Osteoblast (primary cell): ENCODE measurements around the gene CBFB. TPM values are rescaled to one million over a fixed set of nuclear protein-coding genes. Genes with fewer than 3 reads are reported as not detected.

ENCODE experiments used
- DNase-seq: peaks from one replicate; pipeline ENCODE4 v3.0.0; 2011; ENCODE audit warnings: low spot score, mixed read lengths; ENCODE audit not compliant: insufficient read length; ENCODE audit errors: missing footprints
- H2AFZ ChIP-seq: 2 replicates; pipeline ENCODE4 v1.6.0; 2011; ENCODE audit warnings: mild to moderate bottlenecking, low read length
- H3K27ac ChIP-seq: 2 replicates; pipeline ENCODE4 v1.5.1; 2011; ENCODE audit warnings: mild to moderate bottlenecking, low read depth, low read length, moderate library complexity
- H3K27me3 ChIP-seq: 2 replicates; pipeline ENCODE4 v1.6.0; 2012; ENCODE audit warnings: mild to moderate bottlenecking, control low read depth, inconsistent platforms, low read length, moderate library complexity; ENCODE audit not compliant: insufficient read depth
- H3K36me3 ChIP-seq: 2 replicates; pipeline ENCODE4 v1.5.1; 2011; ENCODE audit warnings: mild to moderate bottlenecking, low read length, control low read depth, moderate library complexity; ENCODE audit not compliant: insufficient read depth
- H3K4me1 ChIP-seq: 2 replicates; pipeline ENCODE4 v1.5.1; 2011; ENCODE audit warnings: mild to moderate bottlenecking, low read length, control low read depth, moderate library complexity; ENCODE audit not compliant: insufficient read depth
- H3K4me2 ChIP-seq: 2 replicates; pipeline ENCODE4 v1.6.0; 2011; ENCODE audit warnings: mild to moderate bottlenecking, low read length; ENCODE audit not compliant: insufficient read depth
- H3K4me3 ChIP-seq: fragments of 200-600 bp; sonication (generic); 3 replicates; pipeline ENCODE4 v1.5.1; 2012; ENCODE audit warnings: mild to moderate bottlenecking, low read length, inconsistent platforms; ENCODE audit not compliant: insufficient read depth
- H3K79me2 ChIP-seq: 2 replicates; pipeline ENCODE4 v1.6.0; 2012; ENCODE audit warnings: mild to moderate bottlenecking, low read length, control low read depth, inconsistent platforms; ENCODE audit not compliant: insufficient read depth
- H3K9me3 ChIP-seq: 2 replicates; pipeline ENCODE4 v1.5.1; 2011; ENCODE audit warnings: low read depth, low read length, control low read depth
- H4K20me1 ChIP-seq: 2 replicates; pipeline ENCODE4 v1.6.0; 2012; ENCODE audit warnings: mild to moderate bottlenecking, low read length, control low read depth; ENCODE audit not compliant: insufficient read depth
- CTCF ChIP-seq: IDR thresholded peaks from 2 replicates; pipeline ENCODE4 v1.5.1; 2011; ENCODE audit warnings: mild to moderate bottlenecking, low read depth, low read length, moderate library complexity; ENCODE audit errors: extremely low read depth
- small RNA-seq: library from RNA; depleted of rRNA; stranded (forward); fragments of <200 nt; gene quantifications from one replicate; pipeline ENCODE3, GENCODE V24; 2012
- total RNA-seq: library from RNA; depleted of rRNA; stranded (reverse); fragments of >200 nt; gene quantifications from 2 replicates; pipeline ENCODE4 v1.2.3, GENCODE V29; 2012

Gene CBFB
- total RNA-seq, 1 donor, result 63.0 TPM

GRCh38 chr16:67148656-67149275, 119.8 kb downstream of the CBFB start:
- Histone ChIP-seq H3K4me3 (no peak overlapping the region), H3K4me2 (no peak overlapping the region), H3K27ac (no peak overlapping the region), H4K20me1 (peaks cover 12% of the 10 kb centered on the region), H3K9me3 (no peaks in the 10 kb centered on the region), H3K79me2 (peaks cover 9% of the 10 kb centered on the region), H3K4me1 (peaks cover 3% of the 10 kb centered on the region), H3K36me3 (peaks cover 50% of the 10 kb centered on the region), H3K27me3 (no peaks in the 10 kb centered on the region), H2AFZ (no peak overlapping the region)
- peak; percentile 83 for DNase-seq
- no peak for TF ChIP-seq CTCF

GRCh38 chr16:67149276-67150046, 120.5 kb downstream of the CBFB start:
- H3K27me3 ChIP-seq, result no peaks in the 10 kb centered on the region
- no peak overlapping the region for H2AFZ ChIP-seq
- H3K9me3 ChIP-seq, result no peaks in the 10 kb centered on the region
- no peak overlapping the region for H3K27ac ChIP-seq
- TF ChIP-seq CTCF, result no peak
- H3K4me3 ChIP-seq, result peak overlapping the region; percentile 89
- peaks cover 9% of the 10 kb centered on the region for H3K79me2 ChIP-seq
- H4K20me1 ChIP-seq, result peaks cover 17% of the 10 kb centered on the region
- H3K4me2 ChIP-seq, result no peak overlapping the region
- DNase-seq, result peak; percentile 62
- H3K4me1 ChIP-seq, result peaks cover 3% of the 10 kb centered on the region
- peaks cover 49% of the 10 kb centered on the region for H3K36me3 ChIP-seq

- peaks cover 42% of the 10 kb centered on the region for H3K36me3 ChIP-seq
- DNase-seq, result peak; percentile 99
Measured at GRCh38 chr16:67150047-67150832, 121.3 kb downstream of the CBFB start.

More at GRCh38 chr16:67150047-67150832, 121.3 kb downstream of the CBFB start:
- peak overlapping the region; percentile 78 for H3K27ac ChIP-seq
- H3K27me3 ChIP-seq, result no peaks in the 10 kb centered on the region
- H3K4me2 ChIP-seq, result peak overlapping the region; percentile 74
- peak overlapping the region; percentile 80 for H2AFZ ChIP-seq
- no peaks in the 10 kb centered on the region for H3K9me3 ChIP-seq
- H3K4me3 ChIP-seq, result peak overlapping the region; percentile 89
- TF ChIP-seq CTCF, result peak; percentile 4
- H3K79me2 ChIP-seq, result peaks cover 9% of the 10 kb centered on the region
- peaks cover 19% of the 10 kb centered on the region for H4K20me1 ChIP-seq
- peaks cover 5% of the 10 kb centered on the region for H3K4me1 ChIP-seq

Small RNAs within 50 kb of the gene (small RNA-seq; reads per million reads assigned to genes)
- not detected for gene RN7SL543P

Other genes with a start within 250 kb of the CBFB start
- 0.29 and 0.36 TPM in 2 replicates for gene TERB1, start 227.6 kb upstream of the CBFB start, total RNA-seq
- gene NAE1, start 198.2 kb upstream of the CBFB start, total RNA-seq, result 73.5 and 84.6 TPM in 2 replicates
- gene CA7, start 184.7 kb upstream of the CBFB start, total RNA-seq, result not detected in 2 replicates
- 11.5 and 13.8 TPM in 2 replicates for gene PDP2, start 148.6 kb upstream of the CBFB start, total RNA-seq
- not detected in 2 replicates for gene CDH16, start 110.3 kb upstream of the CBFB start, total RNA-seq
- 3.2 and 4.3 TPM in 2 replicates for gene RRAD, start 103.6 kb upstream of the CBFB start, total RNA-seq
- 90.8 and 97.4 TPM in 2 replicates for gene CIAO2B, start 94.7 kb upstream of the CBFB start, total RNA-seq
- gene CES2, start 93.6 kb upstream of the CBFB start, total RNA-seq, result 38.6 and 42.3 TPM in 2 replicates
- 0.29 TPM in 1 of 2 replicates, not detected in the other for gene CES3, start 67.9 kb upstream of the CBFB start, total RNA-seq
- gene CES4A, start 40.6 kb upstream of the CBFB start, total RNA-seq, result 1.5 and 1.8 TPM in 2 replicates
- 13.8 and 17.1 TPM in 2 replicates for gene PHAF1, start 80.8 kb downstream of the CBFB start, total RNA-seq
- 54.8 and 58.6 TPM in 2 replicates for gene B3GNT9, start 121.8 kb downstream of the CBFB start, total RNA-seq
- 19.2 and 19.5 TPM in 2 replicates for gene TRADD, start 130.8 kb downstream of the CBFB start, total RNA-seq
- 12.7 and 15.6 TPM in 2 replicates for gene FBXL8, start 130.8 kb downstream of the CBFB start, total RNA-seq
- 5.8 and 8.5 TPM in 2 replicates for gene HSF4, start 135.6 kb downstream of the CBFB start, total RNA-seq
- gene NOL3, start 141.4 kb downstream of the CBFB start, total RNA-seq, result 9.1 and 10.9 TPM in 2 replicates
- 3.6 and 4.7 TPM in 2 replicates for gene MATCAP1, start 154.8 kb downstream of the CBFB start, total RNA-seq
- not detected in 2 replicates for gene EXOC3L1, start 161.0 kb downstream of the CBFB start, total RNA-seq
- 51.9 and 56.5 TPM in 2 replicates for gene E2F4, start 163.0 kb downstream of the CBFB start, total RNA-seq
- 0.29 and 0.36 TPM in 2 replicates for gene ELMO3, start 170.0 kb downstream of the CBFB start, total RNA-seq
- 22.4 and 25.3 TPM in 2 replicates for gene TMEM208, start 198.0 kb downstream of the CBFB start, total RNA-seq
- 27.4 and 28.2 TPM in 2 replicates for gene FHOD1, start 218.3 kb downstream of the CBFB start, total RNA-seq
- 2.9 and 3.6 TPM in 2 replicates for gene SLC9A5, start 219.8 kb downstream of the CBFB start, total RNA-seq